Measurements from ENCODE around the gene SH3RF3.
A peak's percentile ranks its signal among the peaks of the same experiment; 100 is the strongest.

SH3RF3 gene

DNA sequence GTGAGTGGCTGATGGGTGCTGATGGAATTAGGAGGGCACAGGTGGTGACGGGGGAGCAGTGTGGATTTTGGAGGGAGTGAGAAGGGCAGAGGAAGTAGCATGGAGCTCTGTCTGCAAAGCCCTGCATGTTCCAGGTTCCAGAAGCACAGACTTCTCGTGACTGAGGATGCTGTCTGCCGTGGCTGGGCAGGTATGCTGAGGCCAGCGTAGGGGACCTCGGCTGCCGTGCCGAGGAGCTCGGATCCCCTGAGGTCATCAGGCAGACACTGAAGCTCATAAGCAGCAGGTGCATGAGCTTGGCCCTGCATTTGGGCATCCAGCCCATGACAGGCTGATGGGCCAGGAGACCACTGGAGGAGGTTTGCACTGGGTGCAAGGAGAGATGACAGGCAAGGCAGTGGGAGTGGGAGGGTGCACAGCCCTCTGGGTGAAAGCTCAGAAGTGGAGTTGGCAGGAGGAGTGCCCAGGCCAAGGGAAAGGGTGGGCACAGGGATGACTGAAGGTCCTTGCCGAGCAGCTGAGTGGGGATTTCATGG is 215.3 kb downstream of the SH3RF3 start:
- DNase-seq: no peak

DNA sequence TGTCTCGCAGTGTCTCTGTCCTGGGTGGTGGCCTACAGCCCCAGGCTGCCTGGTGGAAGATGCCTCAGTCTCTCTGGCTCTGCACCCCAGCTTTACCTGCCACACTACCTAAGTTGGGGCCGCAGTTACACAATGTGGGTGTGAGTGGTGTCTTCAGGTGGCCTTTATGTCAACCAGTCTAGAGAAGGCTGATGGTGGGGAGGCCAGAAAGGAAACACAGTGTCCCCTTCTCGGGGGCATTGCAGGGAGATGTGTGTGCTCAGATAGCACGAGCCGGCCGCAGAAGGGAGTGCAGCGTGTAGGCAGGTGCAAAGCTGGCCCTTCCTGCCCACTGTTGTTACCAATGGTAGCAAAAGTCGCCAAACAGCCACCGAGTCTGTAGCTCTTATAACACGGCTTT is 216.1 kb downstream of the SH3RF3 start:
- no peak for DNase-seq

DNA sequence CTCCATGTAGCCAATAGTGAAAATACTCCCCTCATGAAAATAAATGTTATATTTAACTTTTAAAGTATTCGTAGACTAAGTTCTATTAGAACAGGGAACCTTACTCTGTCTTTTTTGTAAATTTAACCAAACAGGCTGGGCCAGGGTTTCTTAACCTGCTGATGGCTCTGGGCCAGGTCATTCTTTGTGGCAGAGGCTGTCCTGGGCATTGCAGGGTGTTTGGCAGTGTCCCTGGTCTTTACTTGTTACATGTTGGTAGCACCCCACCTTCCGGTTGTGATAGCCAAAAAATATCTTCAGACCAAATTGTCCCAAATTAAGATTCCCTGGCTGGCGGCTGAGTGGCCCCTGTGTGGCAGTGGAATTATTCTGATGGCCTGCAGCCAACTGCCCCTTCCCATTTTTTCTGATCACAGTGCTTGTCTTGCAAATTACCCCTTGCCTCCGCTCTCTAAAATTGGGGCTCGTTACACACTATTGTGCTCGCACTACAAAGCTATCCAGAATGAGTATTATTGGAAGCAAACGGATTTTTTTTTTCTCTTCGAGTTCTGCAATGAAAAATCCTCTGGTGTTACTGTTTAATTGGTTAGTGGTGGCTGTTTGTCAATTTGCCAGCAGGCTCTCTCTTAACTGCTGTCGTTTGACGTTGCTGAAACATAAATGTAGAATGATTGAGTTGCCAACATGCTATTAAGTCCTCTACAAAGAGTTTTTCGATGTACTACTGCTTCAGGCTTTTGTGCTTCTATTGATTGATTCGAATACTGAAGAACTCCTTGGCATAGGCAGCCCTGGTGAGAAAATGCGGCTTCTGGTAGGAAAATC is 216.9 kb downstream of the SH3RF3 start:
- DNase-seq: no peak

DNA sequence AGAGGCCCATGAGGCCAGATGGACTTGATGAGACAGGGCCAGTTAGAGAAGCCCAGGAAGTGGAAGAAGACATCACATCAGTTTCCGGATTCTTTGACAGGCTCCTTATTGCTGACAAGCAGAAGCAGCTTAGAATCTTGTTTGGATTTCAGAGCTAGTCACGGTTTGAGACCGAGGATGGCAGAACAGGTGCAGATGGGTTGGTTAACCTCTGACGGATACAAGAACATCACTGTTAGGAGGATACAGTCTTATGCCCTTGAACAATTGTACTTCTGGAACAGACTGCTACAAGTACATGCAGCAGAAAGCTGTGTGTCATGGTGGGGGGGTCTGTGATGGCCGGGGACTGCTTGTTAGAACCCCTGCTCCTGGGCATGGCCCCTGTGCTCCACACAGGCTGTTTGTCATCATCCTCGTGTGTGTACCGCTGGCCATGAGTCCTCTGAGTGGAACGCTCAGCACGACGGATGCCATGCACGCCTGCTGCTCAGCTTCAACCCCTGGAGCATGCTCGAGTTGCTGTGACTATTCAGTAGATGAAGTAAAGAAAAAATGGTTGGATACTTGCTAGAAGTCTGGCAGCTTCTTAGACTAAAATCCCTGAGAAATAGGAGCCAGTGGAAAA is 217.7 kb downstream of the SH3RF3 start:
- DNase-seq: no peak

DNA sequence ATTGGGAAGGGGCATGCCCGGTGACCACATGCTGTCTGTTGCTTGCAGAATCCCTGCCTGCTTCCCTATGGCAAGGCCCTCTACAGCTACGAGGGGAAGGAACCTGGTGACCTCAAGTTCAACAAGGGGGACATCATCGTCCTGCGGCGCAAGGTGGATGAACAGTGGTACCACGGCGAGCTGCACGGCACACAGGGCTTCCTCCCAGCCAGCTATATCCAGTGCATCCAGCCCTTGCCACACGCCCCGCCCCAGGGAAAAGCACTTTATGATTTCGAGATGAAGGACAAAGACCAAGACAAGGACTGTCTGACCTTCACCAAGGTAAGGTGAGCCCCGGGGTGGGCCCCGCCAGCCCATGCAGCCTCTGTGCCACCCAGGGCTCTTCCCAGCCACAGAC is 218.6 kb downstream of the SH3RF3 start:
- DNase-seq: no peak

DNA sequence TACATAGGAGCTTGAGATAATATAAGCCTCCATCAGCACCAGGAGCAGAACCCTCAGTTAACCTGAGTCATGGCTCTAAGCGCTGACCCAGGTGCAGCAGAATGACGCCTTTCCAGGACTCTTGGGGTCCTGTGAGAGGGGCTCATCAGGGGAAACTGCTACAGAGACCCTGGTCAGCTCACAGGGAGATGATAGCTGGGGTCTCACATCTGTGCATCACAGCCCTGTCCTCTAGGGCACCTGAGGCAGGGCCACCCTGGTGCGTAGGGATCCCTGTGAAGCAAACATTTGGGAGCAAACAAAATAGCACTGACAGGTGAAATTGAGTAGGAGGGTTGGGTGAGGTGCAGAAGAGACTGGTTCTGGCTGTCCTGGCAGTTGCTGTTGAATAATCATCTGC is 219.2 kb downstream of the SH3RF3 start:
- DNase-seq: no peak

DNA sequence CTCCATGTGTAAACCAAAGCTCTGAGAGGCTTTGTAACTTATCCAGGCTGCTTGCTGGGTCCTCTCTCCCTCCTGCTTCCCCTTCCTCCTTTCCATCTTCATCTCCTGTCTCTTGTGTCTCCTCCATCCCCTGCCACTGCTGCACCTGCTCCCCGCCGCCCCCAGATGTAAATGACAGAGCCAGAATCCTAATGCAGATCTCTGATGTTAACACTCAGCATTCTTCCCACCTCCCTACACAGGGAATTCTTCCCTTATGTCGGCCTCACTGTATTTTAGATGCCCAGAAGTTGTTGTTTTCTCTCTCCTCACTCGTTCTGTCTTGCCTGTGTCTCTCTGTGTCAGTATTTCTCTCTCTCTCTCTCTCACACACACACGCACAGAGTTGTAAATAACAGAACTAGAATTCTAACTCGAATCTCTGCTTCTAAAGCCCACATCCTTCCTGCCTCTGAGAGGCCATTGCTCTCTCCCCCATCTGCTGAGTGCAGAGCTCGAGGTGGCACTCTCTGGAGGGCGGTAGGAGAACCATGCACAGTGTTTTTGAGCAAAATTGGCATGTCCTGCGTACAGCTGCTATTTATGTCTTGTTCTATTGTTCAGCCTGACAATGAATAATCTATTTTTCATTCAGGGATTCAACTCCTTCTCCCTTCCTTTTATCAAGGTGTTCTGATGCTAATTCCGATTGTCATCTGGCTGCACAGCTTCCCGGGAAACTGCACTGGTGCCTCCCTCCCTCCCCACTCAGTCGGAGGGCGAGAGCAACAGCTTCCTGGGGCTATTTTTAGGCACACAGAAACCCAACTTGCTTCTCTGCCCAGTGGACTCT is 219.9 kb downstream of the SH3RF3 start:
- DNase-seq: peak; percentile 44

DNA sequence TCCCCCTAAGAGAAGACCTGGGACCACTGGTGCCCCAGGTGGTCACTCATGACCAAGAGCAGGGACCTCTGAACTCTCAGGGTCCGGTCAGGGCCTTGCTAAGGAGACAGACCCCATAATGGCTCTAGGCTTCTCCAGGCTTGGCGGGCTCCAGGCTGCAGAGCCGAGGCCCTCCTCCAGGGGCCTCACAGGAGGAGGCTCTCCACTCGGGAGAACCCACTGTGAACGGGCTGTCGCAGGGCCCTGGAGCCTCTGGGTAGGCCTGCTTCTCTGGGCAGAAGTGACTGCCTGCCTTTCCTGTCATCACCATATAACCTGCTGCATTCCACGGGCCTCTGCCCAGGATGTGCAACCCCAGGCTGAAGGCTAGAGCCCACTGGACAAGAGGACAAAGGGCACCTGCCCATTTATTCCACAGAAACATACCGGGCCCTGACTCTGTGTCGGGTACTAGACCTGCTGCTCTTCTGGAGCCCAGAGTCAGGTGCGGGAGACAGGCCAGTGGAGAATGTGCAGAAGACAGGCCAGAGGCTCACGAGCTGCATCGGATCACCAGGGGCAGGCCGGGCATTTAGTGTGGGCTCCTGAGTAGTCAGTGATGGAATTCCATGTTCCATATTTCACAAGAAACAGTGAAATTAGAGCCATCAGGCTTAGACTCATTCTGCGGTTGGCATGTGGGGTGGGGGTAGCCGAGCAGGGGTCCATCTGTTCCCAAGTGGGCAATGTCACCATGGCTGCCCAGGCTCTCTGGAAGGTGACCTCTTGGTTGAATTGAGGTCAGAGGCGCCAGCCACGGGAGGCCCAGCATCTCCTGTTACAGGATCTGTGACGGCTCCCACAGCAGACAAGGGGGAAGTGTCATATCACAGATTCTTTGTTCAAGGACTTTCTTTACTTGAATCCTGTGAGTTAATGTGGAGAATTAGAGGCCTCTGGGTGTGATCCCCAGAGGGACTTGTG is 220.8 kb downstream of the SH3RF3 start:
- no peak for DNase-seq

DNA sequence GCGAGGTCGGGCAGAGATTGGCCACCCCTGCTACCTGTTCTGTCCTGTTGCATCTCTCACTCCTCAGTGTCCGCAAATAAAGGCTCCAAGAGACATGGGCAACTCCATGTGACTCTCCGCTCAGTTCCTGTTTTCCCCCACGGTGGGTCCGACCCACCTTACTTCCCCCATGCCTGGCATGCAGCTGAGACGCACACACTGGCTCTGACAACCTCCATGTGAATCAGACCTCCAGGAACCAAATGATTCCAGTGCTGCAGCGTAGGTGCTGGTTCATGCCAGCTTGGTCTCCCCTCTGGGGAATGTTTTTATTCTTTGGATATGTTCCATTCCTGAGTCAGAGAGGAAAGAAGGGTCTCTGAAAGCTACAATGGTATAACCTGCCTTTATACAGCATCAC is 221.5 kb downstream of the SH3RF3 start:
- DNase-seq: no peak

DNA sequence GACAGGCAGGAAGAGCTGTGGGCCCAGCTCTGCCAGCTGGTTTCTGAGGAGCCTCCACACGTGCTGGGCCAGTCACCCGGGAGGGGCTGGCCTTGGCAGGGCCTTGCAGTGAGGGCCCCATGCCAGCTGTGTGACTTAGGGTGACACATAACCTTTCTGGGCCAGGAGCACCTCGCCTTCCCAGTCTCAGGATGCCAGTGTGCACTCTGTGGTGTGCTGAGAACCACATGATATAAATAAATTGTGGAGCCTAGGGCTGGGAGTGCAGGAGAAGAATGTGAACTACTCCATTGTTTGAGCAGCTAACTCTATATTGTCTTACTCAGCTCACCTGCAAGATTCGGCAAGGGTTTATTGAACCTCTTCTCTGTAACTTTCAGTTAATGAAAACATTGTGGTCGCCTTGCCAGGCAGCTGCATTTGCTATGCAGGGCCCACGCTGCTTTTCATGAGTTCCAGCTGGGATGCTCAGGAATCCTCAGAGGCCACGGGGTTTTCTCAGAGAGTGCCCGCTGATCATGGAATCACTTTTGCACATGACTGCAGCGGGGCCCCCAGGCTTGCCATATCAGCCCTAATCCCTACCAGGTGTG is 222.3 kb downstream of the SH3RF3 start:
- no peak for DNase-seq

DNA sequence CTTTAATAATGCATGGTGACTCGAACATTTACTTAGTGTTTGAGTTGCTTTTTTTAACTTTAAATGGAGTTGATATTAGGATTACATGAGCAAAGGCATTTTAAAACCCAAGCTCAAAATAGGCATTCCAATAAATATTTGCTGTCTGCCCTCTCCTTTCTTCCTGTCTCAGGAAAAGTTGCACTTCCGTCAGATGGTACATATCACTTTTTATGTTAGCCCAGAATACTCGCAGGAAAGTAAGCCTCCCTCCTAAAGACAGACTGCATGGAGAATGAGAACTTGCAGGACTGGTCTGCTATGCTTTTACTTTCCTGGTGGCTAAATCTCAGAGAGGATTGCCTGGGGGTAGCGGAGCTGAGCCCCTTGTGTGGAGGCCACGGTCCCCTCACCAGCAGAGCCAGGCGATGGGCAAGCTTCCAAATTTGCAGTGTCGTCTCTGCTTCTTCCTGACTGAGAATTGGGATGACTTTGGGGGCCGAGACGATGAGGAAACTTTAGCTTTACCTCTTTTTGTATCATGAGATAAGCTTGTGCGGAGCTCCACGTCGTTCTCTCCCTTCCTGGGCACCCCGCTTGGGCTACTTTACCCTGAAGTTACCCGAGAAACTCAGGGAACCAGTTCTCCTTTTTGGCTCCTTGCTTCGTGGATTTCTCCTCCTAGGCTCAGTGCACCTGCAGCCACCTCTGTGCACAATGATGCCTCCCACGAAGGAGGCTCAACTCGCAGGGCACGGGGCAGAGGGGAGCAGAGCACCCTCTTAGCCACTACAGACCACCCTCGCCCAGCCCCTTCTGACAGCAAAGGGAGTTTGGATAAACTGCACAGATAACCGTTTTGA is 223.3 kb downstream of the SH3RF3 start:
- DNase-seq: no peak

DNA sequence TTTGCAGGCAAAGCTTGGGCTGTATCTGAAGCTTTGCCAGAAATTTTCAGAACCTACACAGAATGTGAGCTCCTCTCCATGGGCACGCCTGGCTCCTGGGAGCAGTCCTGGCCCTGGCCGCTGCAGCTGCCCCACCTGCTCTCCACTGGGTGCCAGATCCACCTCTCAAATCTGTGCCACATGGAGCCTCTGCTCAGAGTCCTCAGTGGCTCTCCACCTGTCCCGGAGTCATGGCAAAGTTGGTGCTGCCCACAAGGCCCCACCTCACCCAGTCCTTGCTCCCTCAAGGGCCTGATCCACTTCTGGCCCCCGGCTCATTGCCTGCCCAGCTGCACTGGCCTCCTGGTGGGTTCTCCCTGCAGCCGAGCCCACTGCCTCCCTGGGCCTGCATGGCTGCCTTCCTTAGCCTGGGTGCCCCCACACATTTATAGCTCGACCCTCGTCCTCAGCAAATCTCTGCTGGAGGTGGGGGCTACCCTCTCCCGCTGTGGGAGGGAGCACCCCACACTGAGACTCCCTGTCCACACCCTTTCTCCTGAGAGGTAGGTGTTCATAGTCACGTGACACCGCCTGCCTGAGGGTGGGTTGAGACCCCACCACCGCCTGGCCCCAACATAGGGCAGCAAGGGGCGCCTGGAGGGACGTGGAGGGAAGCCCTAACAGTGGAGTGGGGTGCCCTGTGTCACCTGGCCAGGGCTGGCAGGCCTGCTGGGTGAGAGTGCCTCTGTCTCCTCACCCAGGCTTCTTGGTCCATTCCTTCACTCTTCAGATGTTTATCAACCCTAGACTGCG is 224.1 kb downstream of the SH3RF3 start:
- DNase-seq: no peak

DNA sequence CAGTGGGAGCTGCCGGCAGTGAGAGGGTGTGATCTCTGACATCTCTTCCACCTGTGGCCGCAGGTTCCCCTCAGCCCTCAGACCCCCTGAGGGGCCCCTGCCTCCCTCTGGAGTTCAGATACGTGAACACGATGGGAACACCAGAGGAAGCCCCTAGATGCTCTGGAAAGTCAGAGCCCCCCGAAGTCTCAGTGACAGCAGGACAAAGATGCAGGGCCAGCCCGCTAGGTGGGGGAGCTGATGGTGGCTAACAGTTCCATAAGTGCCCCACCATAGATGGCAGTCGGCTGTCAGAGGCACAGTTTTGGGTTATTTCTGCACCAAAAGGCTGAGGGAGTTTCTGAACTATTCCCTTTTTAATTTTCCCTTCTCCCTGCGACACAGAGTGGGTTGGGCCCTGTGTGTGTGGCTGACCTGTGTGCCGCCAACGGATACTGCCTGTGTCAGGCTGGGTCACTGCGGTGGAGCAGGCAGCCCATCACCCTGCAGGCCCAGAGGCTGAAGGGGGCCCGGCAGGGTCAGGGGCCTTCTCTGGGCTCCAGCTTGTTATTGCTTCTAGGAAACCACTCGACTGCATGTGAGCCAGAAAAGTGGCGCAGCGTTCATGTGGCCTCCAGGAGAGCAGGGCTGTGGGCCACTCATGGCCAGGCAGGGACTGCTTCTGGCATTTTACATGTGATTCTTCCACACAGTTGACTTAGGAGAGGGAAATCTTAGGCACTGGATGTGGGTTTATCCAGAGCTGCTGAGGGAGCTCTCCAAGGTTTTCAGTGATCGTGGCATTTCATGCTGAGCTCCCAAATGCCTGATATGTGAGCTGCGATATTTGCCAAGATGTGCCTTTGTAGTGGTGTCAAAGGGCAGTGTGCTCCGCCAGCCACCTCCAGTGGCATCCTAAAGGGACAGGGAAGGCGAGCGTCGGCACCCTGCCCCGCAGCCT is 225.1 kb downstream of the SH3RF3 start:
- DNase-seq: no peak

DNA sequence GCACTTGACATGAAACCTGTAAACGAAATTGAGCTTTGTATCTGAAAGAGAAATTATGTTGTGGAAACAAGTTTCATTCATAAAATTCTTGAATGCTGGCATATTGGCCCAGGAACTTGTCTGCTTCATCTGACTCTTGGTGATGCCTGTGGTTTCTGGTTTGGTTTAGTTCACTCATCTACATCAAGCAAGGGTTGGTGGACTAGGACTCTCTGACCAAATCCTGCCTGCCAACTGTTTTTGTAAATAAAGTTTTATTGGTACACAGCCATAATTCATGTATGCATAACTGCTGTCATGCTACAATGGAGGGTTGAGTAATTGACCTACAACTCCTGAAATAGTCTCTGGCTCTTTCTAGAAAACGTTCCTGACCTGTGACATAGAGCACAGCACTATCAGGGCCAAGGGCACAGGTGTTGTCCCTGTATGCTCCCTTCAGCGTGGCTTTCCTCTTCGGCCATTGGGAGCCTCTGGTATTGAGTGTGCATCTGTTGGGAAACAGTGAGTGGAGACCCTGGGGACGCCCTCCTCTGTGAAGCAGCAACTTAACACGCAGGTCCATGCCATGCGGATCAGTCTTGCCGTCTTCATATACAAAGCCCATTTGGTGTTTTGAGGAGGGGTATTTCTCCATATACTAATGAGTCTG is 226.3 kb downstream of the SH3RF3 start:
- DNase-seq: no peak

DNA sequence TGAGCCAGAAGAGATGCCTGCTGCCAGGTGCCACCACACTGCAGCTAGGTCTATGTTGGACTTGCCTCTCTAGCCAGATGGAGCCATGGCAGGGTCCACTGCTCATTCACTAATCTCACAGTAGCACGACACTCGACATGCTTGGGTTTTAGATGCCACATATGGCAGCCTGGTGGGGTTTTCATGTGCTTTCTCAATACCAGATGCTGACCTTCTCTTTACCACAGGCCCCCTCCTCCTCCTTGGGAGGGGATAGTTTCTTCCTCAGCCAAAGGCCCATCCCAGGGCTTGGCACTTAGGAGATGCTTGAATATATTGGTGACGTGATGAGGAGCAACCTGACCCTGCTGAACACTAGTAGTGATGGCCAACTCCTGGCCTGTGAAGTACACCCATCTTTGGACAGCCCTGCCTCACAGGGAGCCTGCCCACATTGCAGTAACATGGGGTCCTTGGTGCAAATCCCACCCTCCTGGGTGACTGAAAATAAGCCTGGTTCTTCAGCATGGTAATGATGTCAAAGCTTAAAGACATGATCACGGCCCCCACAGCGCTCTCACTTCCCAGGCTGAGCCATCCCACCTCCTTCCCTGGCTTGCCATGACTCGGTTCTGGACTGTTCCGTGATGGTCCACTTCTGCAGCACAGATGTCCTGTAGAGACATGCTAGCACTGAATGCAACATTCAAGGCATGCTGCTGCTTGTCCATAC is 227.5 kb downstream of the SH3RF3 start:
- DNase-seq: no peak

DNA sequence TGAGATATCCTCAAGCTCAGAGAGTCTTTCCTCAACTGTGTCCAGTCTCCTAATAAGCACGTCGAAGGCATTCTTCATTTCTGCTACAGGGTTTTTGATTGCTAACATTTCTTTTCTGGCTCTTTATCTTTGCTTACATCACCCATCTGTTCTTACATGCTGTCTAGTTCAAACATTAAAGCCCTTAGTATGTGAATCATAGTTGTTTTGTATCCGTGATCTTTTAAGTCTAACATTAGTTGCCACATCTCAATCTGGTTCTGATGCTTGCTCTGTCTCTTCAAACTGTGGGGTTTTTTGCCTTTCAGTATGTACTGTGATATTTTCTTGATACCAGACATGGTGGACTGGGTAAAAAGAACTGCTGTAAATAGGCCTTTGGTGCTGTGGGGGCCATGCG is 235.2 kb downstream of the SH3RF3 start:
- no peak for DNase-seq

DNA sequence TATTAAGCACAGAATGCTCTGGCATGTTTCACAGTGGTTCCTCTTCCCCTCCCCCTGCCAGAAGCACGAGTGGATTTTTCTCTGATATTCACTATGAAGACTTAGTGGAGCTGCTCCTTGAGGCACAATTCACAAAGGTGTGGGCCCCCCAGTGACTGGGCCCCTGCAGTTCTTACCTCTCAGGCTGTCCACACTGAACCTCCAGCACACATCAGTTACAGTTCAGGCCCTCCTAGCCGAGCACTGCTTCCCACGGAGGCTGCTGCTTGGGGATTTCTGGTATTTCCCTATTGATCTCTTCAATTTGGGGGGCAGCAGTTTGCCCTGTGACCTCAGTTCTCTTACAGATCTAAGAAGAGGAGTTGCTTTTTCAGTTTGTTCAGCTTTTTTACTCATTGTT is 236.1 kb downstream of the SH3RF3 start:
- no peak for DNase-seq

DNA sequence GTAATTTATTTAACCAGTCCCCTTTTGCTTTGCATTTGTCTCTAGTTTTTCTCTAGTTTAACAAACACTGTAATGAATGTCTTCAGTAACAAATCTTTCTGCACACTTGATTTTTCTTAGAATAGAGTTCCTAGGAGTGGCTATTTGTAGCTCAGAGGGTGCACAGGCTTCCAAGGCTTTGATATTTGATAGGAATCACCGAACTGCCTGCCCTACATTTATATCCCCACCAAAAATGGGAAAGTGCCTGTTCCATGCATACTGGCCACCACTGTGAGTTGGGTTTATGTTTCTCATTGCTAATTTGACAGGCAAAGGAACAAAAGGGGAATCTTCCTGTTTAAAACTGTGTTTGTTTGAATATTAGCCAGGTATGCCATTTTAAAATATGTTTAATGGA is 238.7 kb downstream of the SH3RF3 start:
- no peak for DNase-seq

Data from CD4-positive, alpha-beta T cell treated with Interferon gamma for 1 hour (primary cell).